CD8-positive, alpha-beta memory T cell (primary cell): ENCODE results near the gene LAIR2. TPM values are rescaled to one million over a fixed set of nuclear protein-coding genes. Genes with fewer than 3 reads are reported as not detected.
A peak's percentile ranks its signal among the peaks of the same experiment; 100 is the strongest.

Experiments used
- CTCF ChIA-PET: fragments of 350-600 bp; sonication (Branson Sonifier 250); formaldehyde crosslinking; loops from one replicate; lab custom pipeline; 2021; ENCODE audit warnings: antibody characterized with exemption; lab: Charles Lee
- POLR2A ChIA-PET: fragments of 350-600 bp; sonication (Branson Sonifier 250); formaldehyde crosslinking; loops from one replicate; lab custom pipeline; 2021; ENCODE audit warnings: antibody characterized with exemption; lab: Charles Lee
- DNase-seq, 5 donors: peaks; one replicate each; pipeline versions ENCODE4 v3.0.0 to v3.0.0-alpha.2; 2020 to 2022; ENCODE audit warnings: mixed read lengths in 1 of 5
- H3K27ac ChIP-seq: one replicate; pipeline ENCODE4 v1.7.0; 2013; ENCODE audit warnings: low read depth, mild to moderate bottlenecking, low read length, moderate library complexity
- H3K27me3 ChIP-seq: 2 replicates; pipeline ENCODE4 v1.7.0; 2013; ENCODE audit warnings: low read length, mild to moderate bottlenecking; ENCODE audit not compliant: insufficient read depth, poor library complexity, severe bottlenecking
- H3K36me3 ChIP-seq: 2 replicates; pipeline ENCODE4 v1.7.0; 2013; ENCODE audit warnings: mild to moderate bottlenecking, low read length, moderate library complexity; ENCODE audit not compliant: insufficient read depth
- H3K4me1 ChIP-seq: 2 replicates; pipeline ENCODE4 v1.7.0; 2013; ENCODE audit warnings: mild to moderate bottlenecking, low read length, moderate library complexity; ENCODE audit not compliant: insufficient read depth
- H3K4me3 ChIP-seq: 2 replicates; pipeline ENCODE4 v1.7.0; 2013; ENCODE audit warnings: mild to moderate bottlenecking, low read length
- H3K9me3 ChIP-seq: 2 replicates; pipeline ENCODE4 v1.7.0; 2013; ENCODE audit warnings: mild to moderate bottlenecking, low read length
- H3K27ac Mint-ChIP-seq, 8 donors: one replicate each; pipeline ENCODE4 v1.8.0; 2020 to 2021; ENCODE audit warnings: mixed read lengths in 8 of 8, mild to moderate bottlenecking in 6 of 8, inconsistent platforms in 3 of 8, moderate library complexity in 3 of 8
- H3K27me3 Mint-ChIP-seq, 2 donors: one replicate each; pipeline ENCODE4 v1.8.0; 2020 to 2021; ENCODE audit warnings: mixed read lengths in 2 of 2, mild to moderate bottlenecking in 1 of 2, moderate library complexity in 1 of 2
- H3K36me3 Mint-ChIP-seq, 3 donors: one replicate each; pipeline ENCODE4 v1.8.0; 2020 to 2021; ENCODE audit warnings: mixed read lengths in 3 of 3, inconsistent platforms in 1 of 3, mild to moderate bottlenecking in 1 of 3
- H3K4me1 Mint-ChIP-seq, 3 donors: one replicate each; pipeline ENCODE4 v1.8.0; 2020 to 2021; ENCODE audit warnings: mixed read lengths in 3 of 3, inconsistent platforms in 1 of 3, mild to moderate bottlenecking in 1 of 3
- H3K4me3 Mint-ChIP-seq, 7 donors: one replicate each; pipeline ENCODE4 v1.8.0; 2020 to 2021; ENCODE audit warnings: mixed read lengths in 7 of 7, mild to moderate bottlenecking in 6 of 7, moderate library complexity in 4 of 7, inconsistent platforms in 2 of 7
- H3K9me3 Mint-ChIP-seq, 5 donors: one replicate each; pipeline ENCODE4 v1.8.0; 2020 to 2022; ENCODE audit warnings: mixed read lengths in 5 of 5, mild to moderate bottlenecking in 3 of 5, moderate library complexity in 2 of 5, inconsistent platforms in 1 of 5
- polyA plus RNA-seq: library from polyadenylated mRNA; unstranded; fragments of 300-500 nt; fragmentation: Illumina TruSeq; gene quantifications from one replicate; pipeline ENCODE4 v1.2.3, GENCODE V29; 2021
- total RNA-seq, 2 experiments: library from RNA; stranded (reverse); gene quantifications; one replicate each; pipeline ENCODE4 v1.2.3, GENCODE V29; 2021

LAIR2 gene
- total and polyA plus RNA-seq, 3 experiments from 2014 or later = 1.4 to 31.6 (median 1.4) TPM

GRCh38 chr19:54478677-54479266 is 23.9 kb upstream of the LAIR2 start:
- Mint-ChIP-seq H3K36me3 (no peaks in the 10 kb centered on the region), H3K4me3 (no peak overlapping the region), H3K9me3 (no peaks in the 10 kb centered on the region), H3K27ac (no peak overlapping the region), H3K27me3 (peaks cover 9 to 42% of the 10 kb centered on the region in 2 donors), H3K4me1 (peaks cover 12 to 17% (median 13%) of the 10 kb centered on the region in 3 donors)
- no peaks in the 10 kb centered on the region for H3K27me3 ChIP-seq
- ChIA-PET POLR2A (interaction anchor here (0.6 kb wide), 1 partner anchor 602 kb away, joined by 3 read pairs; no protein-coding TSS in a partner anchor), CTCF (interaction anchor here (0.9 to 2.4 kb wide), 7 partner anchors 10 to 199 kb away, joined by 3 to 8 read pairs (median 3); partner anchors contain the start of gene LENG8)
- no peaks in the 10 kb centered on the region for H3K9me3 ChIP-seq
- H3K4me3 ChIP-seq = no peak overlapping the region
- no peak for DNase-seq
- H3K27ac ChIP-seq = no peak overlapping the region
- peaks cover 6% of the 10 kb centered on the region for H3K4me1 ChIP-seq
- H3K36me3 ChIP-seq = no peaks in the 10 kb centered on the region

DNA sequence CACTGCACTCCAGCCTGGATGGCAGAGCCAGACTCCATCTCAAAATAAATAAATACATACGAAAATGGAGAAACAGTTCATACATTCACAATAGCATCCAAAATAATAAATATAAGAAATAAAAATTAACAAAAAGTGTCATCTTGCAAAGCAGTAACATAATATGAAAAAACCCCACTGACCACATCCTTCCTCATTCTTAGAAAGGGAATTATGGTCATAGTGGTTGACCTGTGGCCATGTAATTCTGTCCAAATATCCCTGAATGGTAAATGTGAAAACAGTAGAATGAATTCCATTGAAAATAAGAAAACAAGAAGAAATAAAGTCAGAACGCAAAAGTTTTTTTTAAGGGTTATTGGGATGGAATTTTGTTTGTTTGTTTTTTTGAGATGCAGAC is 22.6 kb upstream of the LAIR2 start:
- Mint-ChIP-seq H3K27me3 (peaks cover 9 to 43% of the 10 kb centered on the region in 2 donors), H3K36me3 (no peaks in the 10 kb centered on the region), H3K27ac (no peak overlapping the region), H3K4me1 (peaks cover 10 to 17% (median 13%) of the 10 kb centered on the region in 3 donors), H3K9me3 (no peaks in the 10 kb centered on the region), H3K4me3 (no peak overlapping the region)
- Histone ChIP-seq H3K27ac (no peak overlapping the region), H3K4me3 (no peak overlapping the region), H3K4me1 (peaks cover 6% of the 10 kb centered on the region), H3K9me3 (no peaks in the 10 kb centered on the region), H3K27me3 (no peaks in the 10 kb centered on the region), H3K36me3 (no peaks in the 10 kb centered on the region)
- CTCF ChIA-PET = interaction anchor here (1.4 to 2.4 kb wide), 3 partner anchors 17 to 195 kb away, joined by 4 to 8 read pairs (median 7); partner anchors contain the start of genes LENG8 and LENG9
- DNase-seq = no peak
- POLR2A ChIA-PET = no interaction called here

GRCh38 chr19:54481326-54481930 is 21.2 kb upstream of the LAIR2 start:
- peaks cover 12 to 44% of the 10 kb centered on the region in 2 donors for H3K27me3 Mint-ChIP-seq
- peak overlapping the region in 2 of 7 donors; percentile 36 to 63 for H3K4me3 Mint-ChIP-seq
- no peaks in the 10 kb centered on the region for H3K9me3 Mint-ChIP-seq
- POLR2A ChIA-PET = interaction anchor here (0.7 kb wide), 2 partner anchors 15 to 141 kb away, joined by 4 to 8 read pairs; no protein-coding TSS in a partner anchor
- DNase-seq = peak in 1 of 5 donors; percentile 33
- Histone ChIP-seq H3K27ac (no peak overlapping the region), H3K4me3 (no peak overlapping the region), H3K36me3 (no peaks in the 10 kb centered on the region), H3K9me3 (no peaks in the 10 kb centered on the region), H3K27me3 (no peaks in the 10 kb centered on the region), H3K4me1 (peaks cover 6% of the 10 kb centered on the region)
- H3K36me3 Mint-ChIP-seq = no peaks in the 10 kb centered on the region
- H3K4me1 Mint-ChIP-seq = peaks cover 13 to 17% (median 17%) of the 10 kb centered on the region in 3 donors
- CTCF ChIA-PET = interaction anchor here (0.7 to 1.8 kb wide), 9 partner anchors 10 to 194 kb away, joined by 3 to 6 read pairs (median 3); partner anchors contain the start of genes LENG8, LENG9 and TTYH1
- H3K27ac Mint-ChIP-seq = peak overlapping the region in 1 of 8 donors; percentile 43

DNA sequence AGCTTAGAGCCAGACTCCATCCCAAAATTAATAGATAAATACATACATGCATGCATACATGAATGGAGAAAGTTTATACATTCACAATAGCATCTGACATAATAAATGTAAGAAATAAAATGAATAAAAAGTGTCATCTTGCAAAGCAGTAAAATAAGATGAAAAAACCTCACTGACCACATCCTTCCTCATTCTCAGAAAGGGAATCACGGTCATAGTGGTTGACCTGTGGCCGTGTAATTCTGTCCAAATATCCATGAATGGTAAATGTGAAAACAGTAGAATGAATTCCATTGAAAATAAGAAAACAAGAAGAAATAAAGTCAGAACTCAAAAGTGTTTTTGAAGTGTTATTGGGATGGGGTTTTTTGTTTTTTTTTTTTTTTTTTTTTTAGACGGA is 19.7 kb upstream of the LAIR2 start:
- H3K36me3 ChIP-seq = no peaks in the 10 kb centered on the region
- no peak overlapping the region for H3K4me3 Mint-ChIP-seq

DNA sequence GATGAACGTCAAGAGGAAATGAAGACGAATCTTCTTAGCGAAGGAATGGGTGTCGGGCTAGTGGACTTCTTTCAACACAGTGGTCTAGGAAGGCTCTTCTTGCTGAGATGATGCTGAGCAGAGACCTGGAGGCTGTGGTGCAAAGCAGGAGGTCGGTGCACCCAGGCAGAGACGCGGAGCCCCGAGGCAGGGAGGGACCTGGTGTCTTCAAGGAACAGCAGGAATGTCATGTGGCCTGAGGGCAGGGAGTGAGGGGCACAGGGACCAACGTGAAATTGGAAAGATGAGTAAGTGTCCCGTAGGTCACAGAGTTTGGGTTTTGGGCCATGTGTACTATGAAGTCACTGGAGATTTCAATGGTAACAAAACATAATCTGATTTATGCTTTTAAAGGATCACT is 18.2 kb upstream of the LAIR2 start:
- no peak for DNase-seq
- H3K27me3 ChIP-seq = no peaks in the 10 kb centered on the region
- H3K4me3 Mint-ChIP-seq = no peak overlapping the region
- H3K9me3 Mint-ChIP-seq = no peaks in the 10 kb centered on the region
- no peak overlapping the region for H3K4me3 ChIP-seq
- H3K27me3 Mint-ChIP-seq = peaks cover 12 to 26% of the 10 kb centered on the region in 2 donors
- no peak overlapping the region for H3K27ac Mint-ChIP-seq
- H3K4me1 Mint-ChIP-seq = peaks cover 10 to 17% (median 17%) of the 10 kb centered on the region in 3 donors
- ChIA-PET POLR2A (no interaction called here), CTCF (no interaction called here)
- no peak overlapping the region for H3K27ac ChIP-seq
- no peaks in the 10 kb centered on the region for H3K36me3 ChIP-seq
- peaks cover 6% of the 10 kb centered on the region for H3K4me1 ChIP-seq
- H3K9me3 ChIP-seq = no peaks in the 10 kb centered on the region
- H3K36me3 Mint-ChIP-seq = no peaks in the 10 kb centered on the region

More for the DNA sequence above, 19.7 kb upstream of the LAIR2 start:
- Mint-ChIP-seq H3K9me3 (no peaks in the 10 kb centered on the region), H3K27ac (no peak overlapping the region), H3K36me3 (no peaks in the 10 kb centered on the region), H3K4me1 (peaks cover 13 to 17% (median 17%) of the 10 kb centered on the region in 3 donors), H3K27me3 (peaks cover 12 to 33% of the 10 kb centered on the region in 2 donors)
- POLR2A ChIA-PET = no interaction called here
- DNase-seq = no peak
- no peaks in the 10 kb centered on the region for H3K9me3 ChIP-seq
- H3K4me1 ChIP-seq = peaks cover 6% of the 10 kb centered on the region
- CTCF ChIA-PET = interaction anchor here (1.0 to 1.8 kb wide), 2 partner anchors 15 to 1021 kb away, joined by 3 to 4 read pairs; no protein-coding TSS in a partner anchor
- H3K4me3 ChIP-seq = no peak overlapping the region
- no peak overlapping the region for H3K27ac ChIP-seq
- H3K27me3 ChIP-seq = no peaks in the 10 kb centered on the region

DNA sequence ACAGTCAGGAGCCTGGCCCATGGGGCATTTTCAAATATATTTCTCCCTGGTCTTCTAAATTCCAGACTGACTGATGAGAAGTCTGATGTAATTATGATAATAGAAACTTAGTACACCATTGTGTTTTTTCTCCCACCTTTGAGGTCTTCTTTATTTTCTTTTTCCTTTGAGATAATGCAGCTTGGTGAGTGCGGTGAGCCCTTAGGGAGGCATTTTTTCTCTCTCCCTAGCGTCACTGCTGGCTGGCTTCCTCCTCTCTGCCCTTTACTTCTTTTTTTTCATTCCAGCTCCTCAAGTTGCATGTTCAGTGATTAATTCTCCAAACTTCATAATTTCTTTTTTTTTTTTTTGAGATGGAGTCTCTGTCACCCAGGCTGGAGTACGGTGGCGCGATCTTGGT is 16.8 kb upstream of the LAIR2 start:
- peak overlapping the region in 1 of 7 donors; percentile 81 for H3K4me3 Mint-ChIP-seq
- peaks cover 6% of the 10 kb centered on the region for H3K4me1 ChIP-seq
- no peak for DNase-seq
- no peak overlapping the region for H3K4me3 ChIP-seq
- CTCF ChIA-PET = interaction anchor here (0.6 kb wide), 1 partner anchor 194 kb away, joined by 3 read pairs; no protein-coding TSS in a partner anchor
- no peaks in the 10 kb centered on the region for H3K36me3 ChIP-seq
- POLR2A ChIA-PET = no interaction called here
- no peaks in the 10 kb centered on the region for H3K9me3 ChIP-seq
- no peak overlapping the region for H3K27ac Mint-ChIP-seq
- peaks cover 10 to 17% (median 17%) of the 10 kb centered on the region in 3 donors for H3K4me1 Mint-ChIP-seq
- peaks cover 12 to 24% of the 10 kb centered on the region in 2 donors for H3K27me3 Mint-ChIP-seq
- H3K27me3 ChIP-seq = no peaks in the 10 kb centered on the region
- no peaks in the 10 kb centered on the region for H3K9me3 Mint-ChIP-seq
- H3K36me3 Mint-ChIP-seq = no peaks in the 10 kb centered on the region
- H3K27ac ChIP-seq = no peak overlapping the region

DNA sequence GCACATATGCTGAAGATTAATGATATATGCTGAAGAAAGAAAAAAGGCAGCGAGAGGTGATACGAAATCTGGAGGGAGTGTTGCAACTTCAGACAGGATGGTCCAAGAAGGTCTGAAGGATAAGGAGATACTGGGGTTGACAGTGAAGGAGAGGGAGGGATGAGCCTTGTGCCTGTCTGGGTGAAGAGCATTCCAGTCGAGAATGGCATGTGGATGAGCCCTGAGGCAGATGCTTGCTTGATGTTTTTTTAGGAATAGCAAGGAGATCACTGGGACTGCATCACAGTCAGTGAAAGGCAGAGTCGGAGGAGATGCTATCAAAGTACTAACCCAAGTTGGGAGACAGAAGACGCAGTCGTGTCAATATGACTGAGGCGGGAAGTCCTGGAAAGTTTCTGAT is 13.3 kb upstream of the LAIR2 start:
- no peaks in the 10 kb centered on the region for H3K4me1 ChIP-seq
- peaks cover 6 to 29% of the 10 kb centered on the region in 2 donors for H3K27me3 Mint-ChIP-seq
- no peaks in the 10 kb centered on the region for H3K9me3 Mint-ChIP-seq
- H3K36me3 ChIP-seq = no peaks in the 10 kb centered on the region
- no peak for DNase-seq
- H3K4me1 Mint-ChIP-seq = peaks cover 0 to 3% (median 3%) of the 10 kb centered on the region in 3 donors
- H3K27me3 ChIP-seq = no peaks in the 10 kb centered on the region
- H3K9me3 ChIP-seq = no peaks in the 10 kb centered on the region
- CTCF ChIA-PET = no interaction called here
- H3K4me3 Mint-ChIP-seq = no peak overlapping the region
- no peak overlapping the region for H3K4me3 ChIP-seq
- no peaks in the 10 kb centered on the region for H3K36me3 Mint-ChIP-seq
- no peak overlapping the region for H3K27ac ChIP-seq
- POLR2A ChIA-PET = no interaction called here
- H3K27ac Mint-ChIP-seq = no peak overlapping the region

- H3K27ac Mint-ChIP-seq = no peak overlapping the region
- Histone ChIP-seq H3K27me3 (no peaks in the 10 kb centered on the region), H3K4me3 (no peak overlapping the region), H3K27ac (no peak overlapping the region), H3K4me1 (no peaks in the 10 kb centered on the region), H3K9me3 (no peaks in the 10 kb centered on the region), H3K36me3 (no peaks in the 10 kb centered on the region)
- H3K27me3 Mint-ChIP-seq = peaks cover 4 to 29% of the 10 kb centered on the region in 2 donors
- H3K4me1 Mint-ChIP-seq = peaks cover 0 to 3% (median 3%) of the 10 kb centered on the region in 3 donors
- no peaks in the 10 kb centered on the region for H3K9me3 Mint-ChIP-seq
- H3K36me3 Mint-ChIP-seq = no peaks in the 10 kb centered on the region
- CTCF ChIA-PET = no interaction called here
- POLR2A ChIA-PET = no interaction called here
- DNase-seq = no peak
- H3K4me3 Mint-ChIP-seq = no peak overlapping the region
These were observed 12.9 kb upstream of the LAIR2 start for GRCh38 chr19:54489766-54490165.
